Right lung (tissue), 5 donors: ENCODE results near the gene EYS. TPM values are rescaled to one million over a fixed set of nuclear protein-coding genes. Genes with fewer than 3 reads are reported as not detected.
"Not testable (repeated sequence)": the region's sequence is repeated elsewhere in the genome, so short reads cannot be mapped to it uniquely, and the experiment has no call there.

Experiments
- DNase-seq, 2 donors: peaks; one replicate each; pipeline ENCODE4 v3.0.0-alpha.2; 2013
- polyA plus RNA-seq, 5 donors: library from polyadenylated mRNA; unstranded; fragments of 120-200 nt; gene quantifications; one replicate each; pipeline versions ENCODE4 v1.2.1 to v1.2.3, GENCODE V29; 2013; ENCODE audit warnings: inconsistent platforms in 1 of 5, low replicate concordance in 1 of 5; ENCODE audit not compliant: insufficient read length in 5 of 5, insufficient read depth in 1 of 5

The EYS gene
- polyA plus RNA-seq, 5 donors: 0.28 to 0.72 (median 0.54) TPM

DNA sequence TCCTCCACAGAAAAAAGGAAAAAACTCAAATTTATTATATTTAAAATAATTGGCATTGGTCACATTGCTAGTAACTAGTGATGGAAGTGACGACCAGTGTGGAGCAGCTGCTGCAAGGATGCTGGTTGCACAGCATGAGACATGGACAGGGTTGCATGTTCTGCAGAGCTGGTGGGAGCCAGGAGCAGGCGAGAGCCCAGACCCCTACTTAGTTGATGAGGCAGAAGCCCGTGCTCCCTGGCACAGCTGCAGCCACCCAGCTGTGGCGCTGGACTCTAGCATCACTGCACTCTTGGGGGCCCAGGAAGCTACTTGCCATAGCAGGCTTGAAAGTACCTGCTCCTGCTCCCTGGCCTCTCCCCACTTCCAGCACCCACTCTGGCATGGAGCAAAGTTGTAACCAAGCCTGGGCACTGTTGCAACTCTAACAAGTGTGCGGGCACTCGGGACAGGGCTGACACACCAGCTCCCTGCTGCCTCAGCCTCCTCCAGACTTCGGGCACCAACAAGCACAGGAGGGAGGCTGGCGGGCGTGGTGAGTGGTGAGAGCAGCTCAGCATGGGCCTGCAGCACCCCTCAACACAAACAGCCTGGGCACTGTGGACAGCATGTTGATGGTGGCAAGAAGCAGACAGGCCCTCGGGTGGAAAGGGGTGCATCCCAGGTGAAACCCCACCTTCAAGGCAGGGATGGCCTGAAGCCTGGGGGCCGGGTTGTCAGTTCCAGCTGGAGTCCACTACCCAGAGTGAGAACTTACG, 69.6 kb downstream of the EYS start:
- no peak for DNase-seq

DNA sequence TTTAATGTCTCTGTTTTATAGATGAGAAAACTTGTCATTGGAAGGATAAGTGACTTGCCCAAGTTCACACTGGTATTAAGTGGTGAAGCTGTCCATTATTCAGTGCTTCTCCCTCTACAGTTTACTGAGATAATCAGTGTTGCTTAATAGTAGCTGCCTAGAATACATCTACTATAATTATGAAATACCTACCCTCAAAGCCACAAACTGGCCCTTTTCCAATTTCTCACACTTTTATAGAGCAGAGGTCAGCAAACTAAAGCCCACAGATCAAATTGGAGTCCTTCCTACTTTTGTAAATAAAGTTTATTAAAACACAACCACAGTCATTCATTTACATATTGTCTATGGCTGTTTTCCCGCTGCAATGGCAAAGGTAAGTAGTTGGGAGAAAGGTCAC, 73.5 kb downstream of the EYS start:
- no peak for DNase-seq

DNA sequence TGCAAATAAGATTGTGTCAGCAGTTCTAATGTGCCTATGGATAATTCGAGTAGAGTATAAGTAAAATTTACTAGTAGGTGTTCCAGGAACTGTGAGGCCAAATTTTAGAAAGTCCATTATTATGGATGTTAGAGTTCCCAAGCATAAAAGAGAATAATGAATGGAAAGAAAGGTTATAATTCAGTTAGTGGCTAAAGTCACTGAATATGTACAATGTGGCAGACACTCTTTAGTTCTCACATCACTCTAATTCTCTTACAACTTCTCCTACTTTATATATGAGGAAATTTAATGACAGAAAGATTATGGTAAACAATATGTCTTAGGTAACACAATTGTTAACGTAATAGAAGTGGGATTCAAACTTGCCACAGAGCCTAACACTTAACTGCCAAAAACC, 75.3 kb downstream of the EYS start:
- DNase-seq: no peak

DNA sequence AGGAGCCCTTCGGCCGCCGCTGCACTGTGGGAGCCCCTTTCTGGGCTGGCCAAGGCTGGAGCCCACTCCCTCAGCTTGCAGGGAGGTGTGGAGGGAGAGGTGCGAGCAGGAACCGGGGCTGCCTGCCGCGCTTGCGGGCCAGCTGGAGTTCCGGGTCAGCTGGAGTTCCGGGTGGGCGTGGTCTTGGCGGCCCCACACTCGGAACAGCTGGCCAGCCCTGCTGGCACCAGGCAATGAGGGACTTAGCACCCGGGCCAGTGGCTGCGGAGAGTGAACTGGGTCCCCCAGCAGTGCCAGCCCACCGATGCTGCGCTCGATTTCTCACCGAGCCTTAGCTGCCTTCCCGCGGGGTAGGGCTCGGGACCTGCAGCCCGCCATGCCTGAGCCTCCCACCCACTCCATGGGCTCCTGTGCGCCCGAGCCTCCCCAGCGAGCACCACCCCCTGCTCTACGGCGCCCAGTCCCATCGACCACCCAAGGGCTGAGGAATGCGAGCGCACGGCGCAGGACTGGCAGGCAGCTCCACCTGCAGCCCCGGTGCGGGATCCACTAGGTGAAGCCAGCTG, 79.5 kb downstream of the EYS start:
- DNase-seq: not testable (repeated sequence)

DNA sequence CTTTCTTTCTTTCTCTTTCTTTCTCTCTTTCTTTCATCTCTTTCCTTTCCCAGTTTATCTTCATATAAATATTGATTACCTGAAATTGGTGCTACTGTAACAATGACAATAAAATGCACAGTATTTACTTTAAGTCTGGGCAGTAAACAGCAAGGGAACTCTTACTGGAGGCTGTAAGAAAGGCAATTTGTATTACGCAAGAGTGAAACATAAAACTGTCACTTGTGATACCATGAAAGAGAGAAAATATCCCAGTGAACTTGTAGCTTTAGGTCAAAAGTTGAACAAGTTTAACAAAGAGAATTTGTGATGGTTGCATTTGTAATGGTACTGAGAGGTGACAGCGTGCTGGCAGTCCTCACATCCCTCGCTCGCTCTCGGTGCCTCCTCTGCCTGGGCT, 80.0 kb downstream of the EYS start:
- DNase-seq: no peak

DNA sequence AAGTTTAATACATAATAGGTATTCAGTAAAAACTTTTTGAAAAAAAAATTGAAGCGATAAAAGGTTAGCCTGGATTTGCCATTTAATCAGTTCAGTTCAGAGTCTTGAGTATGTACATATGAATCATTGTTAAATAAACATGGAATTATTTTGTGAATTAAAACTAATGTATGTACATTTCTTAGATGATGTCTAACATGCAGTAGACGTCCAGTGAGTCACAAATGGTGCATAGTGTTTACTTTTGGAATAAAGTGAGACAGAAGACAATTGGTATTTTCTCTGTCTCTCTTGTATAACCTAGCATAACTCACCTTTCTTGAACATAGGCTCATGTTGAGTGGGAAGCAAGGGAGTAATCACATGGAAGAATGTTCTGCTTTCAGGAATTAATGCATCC, 83.5 kb downstream of the EYS start:
- no peak for DNase-seq

DNA sequence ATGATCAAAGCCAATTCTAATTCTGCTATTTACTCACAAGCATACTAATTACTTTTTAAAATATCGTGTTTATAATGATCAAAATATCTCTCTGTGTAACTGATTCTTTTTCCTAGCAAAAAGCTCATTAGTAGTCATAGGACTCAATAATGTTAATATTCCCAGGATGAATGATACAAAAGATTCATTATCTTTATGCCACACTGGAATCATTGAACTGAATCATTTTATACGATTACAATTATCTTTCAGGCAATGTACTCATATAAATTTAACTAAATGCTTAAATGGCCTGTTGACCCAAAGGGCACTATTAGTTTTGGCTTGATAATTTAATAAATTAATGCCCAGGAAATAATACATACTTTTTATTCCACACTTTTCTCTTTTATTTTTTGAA, 96.3 kb downstream of the EYS start:
- DNase-seq: no peak

DNA sequence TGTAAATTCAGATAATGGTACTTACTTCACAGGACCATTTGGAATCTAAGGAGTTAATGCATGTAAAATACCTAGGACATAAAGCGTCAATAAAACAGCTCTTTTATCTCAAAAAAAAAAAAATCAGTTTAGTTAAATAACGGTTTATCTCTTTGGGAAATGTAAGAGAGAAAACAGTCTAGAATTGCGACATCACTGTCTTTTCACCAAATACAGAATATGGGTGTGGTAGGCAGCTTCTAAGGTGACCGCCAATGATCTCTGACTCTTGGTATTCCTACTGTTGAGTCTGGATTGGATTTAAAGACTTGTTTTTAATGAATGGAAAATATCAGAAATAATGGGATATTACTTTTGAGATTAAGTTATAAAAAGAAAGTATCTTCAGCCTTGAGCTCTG, 111.5 kb downstream of the EYS start:
- DNase-seq: no peak

DNA sequence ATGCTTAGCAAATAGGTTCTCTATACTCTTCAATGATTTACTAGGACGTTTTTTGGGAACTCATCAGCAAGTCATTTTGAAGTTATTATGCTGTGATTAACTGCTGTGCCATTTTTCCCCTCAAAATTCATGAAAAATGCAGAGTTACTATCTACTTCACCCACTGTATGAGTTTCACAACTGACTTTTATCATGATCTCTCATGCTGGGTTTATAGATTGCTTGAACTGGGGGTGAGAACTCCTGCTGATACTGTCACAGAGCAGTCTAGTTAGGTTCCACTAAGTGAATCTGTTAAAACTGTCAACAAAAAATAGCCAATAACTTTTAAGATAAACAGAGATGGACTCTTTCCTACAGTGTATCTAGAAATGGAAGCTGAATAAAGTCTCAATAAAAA, 136.7 kb downstream of the EYS start:
- no peak for DNase-seq

DNA sequence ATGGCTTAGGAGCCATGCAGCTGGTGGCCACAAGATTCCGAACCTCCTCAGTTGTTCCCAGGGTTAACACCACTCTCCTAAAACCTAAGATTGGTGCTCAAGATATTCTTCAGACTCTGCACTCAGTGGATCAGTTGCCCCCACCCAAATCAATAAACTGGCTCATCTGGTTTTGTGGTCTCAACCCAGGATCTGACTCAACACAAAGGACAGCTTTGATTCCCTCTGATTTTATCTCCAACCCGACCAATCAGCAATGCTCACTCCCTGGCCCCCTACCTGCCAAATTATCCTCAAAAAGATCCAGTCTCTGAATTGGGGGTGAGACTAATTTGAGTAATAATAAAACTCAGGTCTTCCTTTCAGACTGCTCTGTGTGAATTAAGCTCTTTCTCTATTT, 137.5 kb downstream of the EYS start:
- no peak for DNase-seq

DNA sequence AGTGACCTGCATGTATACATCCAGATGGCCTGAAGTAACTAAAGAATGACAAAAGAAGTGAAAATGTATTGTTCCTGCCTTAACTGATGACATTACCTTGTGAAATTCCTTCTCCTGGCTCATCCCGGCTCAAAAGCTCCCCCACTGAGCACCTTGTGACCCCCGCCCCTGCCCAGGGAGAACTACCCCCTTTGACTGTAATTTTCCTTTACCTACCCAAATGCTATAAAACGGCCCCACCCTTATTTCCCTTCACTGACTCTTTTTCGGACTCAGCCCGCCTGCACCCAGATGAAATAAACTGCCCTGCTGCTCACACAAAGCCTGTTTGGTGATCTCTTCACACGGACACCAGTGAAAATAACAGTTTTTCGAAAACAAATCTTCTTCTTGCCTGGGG, 138.0 kb downstream of the EYS start:
- DNase-seq: not testable (repeated sequence)

DNA sequence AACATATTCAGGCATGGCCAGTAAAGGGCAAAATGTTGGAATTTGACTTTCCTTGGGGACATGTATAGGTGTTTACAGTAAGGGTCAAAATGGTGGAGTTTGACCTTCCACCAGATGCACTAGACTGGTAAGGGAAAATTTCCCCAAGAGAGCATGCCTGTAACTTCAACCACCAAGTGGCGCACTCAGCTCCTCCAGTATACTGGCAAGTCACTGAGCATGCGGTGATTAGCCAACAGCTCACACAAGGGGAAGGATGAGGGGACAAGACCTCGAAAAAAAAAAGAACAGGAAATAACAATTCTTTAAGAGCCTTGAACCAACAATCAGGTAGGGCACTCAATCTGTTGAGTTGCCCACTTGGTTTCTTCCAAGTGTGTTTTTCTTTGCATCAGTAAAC, 140.9 kb downstream of the EYS start:
- DNase-seq: no peak

DNA sequence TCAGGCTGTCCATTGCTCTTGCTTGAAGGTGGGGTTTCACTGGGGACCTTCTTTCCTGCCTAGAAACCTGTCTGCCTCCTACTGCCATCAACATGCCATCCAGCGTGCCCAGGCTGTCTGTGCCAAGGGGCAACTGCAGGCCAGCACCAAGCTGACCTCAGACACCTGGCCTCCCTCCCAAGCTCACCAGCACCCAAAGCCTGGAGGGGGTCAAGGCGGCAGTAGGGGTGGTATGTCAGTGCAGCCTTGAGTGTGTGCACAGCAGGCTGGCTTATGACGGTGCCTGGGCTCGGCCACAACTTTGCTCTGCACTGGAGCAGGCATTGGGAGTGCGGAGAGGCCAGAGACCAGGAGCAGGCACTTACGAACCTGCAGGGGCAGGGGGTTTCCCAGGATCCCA, 149.0 kb downstream of the EYS start:
- no peak for DNase-seq

DNA sequence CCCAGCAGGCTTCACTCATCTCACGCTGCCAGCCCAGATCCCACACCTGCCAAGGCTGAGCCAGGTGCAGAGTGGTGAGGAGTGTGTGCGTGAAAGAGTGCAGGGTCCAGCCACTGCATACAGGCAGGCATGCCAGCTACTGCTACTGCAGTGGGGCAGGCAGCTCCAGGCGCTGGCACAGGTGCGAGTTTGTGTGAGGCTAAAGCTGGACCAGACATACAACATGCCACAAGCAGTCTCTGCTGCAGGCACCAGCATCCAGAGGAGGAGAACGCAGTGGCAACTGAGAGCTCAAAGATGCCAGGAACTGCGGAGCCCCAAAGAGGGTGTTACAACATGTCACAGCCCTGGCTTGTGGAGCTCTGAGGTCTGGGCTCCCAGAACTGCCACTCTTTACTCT, 149.8 kb downstream of the EYS start:
- DNase-seq: no peak

DNA sequence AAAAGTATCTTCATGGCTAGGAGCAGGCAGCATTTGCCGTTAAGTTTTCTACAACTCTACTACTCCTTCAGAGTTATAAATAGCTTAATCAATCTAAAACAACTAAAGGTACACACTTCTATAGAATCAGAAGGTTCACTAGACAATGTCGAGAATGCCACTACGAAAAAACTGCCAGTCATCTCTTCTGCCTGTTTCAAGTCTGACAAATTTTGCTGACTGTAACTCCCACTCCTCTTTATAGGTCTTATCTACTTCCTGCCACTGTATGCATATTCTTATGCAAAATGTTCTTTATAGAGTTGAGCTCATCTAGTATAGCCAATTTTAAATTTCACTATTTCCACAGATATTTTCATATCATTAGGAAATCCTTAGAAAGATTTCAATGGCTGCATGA, 160.1 kb downstream of the EYS start:
- DNase-seq: no peak

DNA sequence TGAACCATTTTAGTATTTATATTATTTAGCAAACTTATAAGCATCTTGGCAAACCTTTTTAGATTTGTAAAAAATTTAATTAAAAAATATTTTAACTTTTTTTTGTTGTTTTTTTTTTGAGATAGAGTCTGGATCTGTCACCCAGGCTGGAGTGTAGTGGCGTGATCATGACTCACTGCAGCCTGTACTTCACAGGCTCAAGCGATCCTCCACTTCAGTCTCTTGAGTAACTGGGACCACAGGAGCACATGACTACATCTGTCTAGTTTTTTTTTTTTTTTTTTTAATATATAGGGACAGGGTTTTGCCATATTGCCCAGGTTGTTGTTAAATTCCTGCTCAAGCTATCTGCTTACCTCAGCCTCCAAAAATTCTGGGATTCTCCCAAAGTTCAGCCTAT, 161.1 kb downstream of the EYS start:
- no peak for DNase-seq

DNA sequence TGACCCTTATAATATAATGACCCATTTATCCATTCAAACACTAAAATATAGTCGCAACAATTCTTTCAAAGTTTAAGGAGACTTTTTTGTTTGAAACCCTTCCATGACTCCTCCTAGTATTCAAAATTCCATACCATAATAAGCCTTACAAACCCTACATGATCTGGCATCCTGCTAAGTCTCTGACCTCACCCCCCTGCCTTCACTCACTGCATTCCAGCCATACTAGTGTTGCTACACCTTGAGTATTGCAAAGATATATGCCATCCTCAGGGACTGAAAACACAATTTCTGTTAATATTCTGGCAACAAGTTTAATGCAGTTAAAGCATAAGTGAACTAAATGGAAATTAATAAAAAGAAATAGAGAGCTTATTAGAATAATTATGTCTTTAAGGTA, 168.4 kb downstream of the EYS start:
- no peak for DNase-seq

DNA sequence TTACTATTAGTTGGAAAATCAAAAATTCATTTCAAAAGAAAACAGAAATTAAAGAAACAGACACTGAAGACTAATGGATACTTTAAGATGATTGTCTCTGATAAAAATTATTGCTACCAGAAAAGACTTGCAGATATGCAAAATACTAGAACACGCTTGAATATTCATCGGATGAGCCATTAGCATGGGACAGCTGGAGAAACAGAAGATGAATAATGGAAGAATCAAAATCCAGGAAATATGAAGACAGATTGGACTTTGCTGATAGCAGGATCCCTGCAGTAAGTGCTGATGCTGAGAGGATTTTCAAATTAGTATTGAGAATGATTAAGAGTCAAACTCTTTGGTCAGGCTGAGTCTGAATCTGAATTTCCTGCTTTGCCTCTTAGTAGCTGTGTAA, 169.4 kb downstream of the EYS start:
- DNase-seq: no peak

DNA sequence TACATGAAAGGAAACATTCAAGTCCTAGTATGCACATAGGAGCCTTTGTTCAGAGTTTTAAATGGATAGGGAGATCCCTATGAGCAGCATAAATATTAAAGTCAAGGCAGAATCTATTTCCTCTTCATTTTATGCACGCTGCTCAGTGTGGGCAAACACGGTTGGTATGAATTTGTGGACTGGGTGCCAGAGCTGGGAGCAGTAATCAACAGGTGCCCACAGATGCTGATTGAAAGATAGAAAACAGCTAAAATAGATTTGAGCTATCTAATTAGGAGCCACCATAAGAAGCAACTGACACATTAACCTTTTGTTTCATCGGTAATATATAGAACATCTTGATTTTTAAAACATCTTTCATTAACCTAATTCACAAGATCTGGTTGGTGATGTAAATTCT, 175.5 kb downstream of the EYS start:
- no peak for DNase-seq

DNA sequence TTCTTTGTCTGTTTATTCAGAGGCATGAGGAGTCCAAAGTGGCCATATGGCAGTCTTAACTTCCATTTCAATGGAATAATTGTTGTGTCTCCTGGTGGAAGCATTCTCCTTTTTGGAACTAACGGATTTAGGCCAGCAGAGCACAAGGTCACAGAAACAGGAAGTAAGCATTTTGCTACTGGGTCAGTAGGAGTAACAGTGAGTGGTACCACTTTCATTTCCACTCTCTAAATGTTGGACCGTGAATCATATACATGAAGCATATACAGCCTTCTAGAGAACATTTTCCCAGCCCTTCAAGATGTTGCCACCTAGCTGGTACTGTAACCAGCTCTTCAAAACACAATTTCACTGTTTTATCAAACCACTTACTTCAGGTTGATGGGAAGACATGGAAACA, 182.8 kb downstream of the EYS start:
- no peak for DNase-seq

DNA sequence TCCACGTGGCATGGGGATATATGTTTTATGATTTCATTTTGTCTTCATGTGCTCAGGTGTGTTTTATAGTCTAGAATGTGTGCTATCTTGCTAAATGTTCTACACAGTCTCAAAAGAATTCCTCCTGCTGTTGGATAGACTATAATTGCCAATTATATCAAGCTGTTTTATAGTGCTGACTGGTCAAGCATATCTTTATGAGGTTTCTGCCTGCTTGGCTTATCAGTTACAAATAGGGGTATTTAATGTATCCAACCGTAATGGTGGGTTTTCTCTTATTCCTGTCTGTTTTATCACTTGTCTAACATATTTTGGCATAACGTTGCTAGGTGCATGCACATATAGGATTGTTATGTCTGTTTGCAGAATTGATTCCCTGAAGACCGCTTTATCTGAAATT, 201.3 kb downstream of the EYS start:
- DNase-seq: no peak

DNA sequence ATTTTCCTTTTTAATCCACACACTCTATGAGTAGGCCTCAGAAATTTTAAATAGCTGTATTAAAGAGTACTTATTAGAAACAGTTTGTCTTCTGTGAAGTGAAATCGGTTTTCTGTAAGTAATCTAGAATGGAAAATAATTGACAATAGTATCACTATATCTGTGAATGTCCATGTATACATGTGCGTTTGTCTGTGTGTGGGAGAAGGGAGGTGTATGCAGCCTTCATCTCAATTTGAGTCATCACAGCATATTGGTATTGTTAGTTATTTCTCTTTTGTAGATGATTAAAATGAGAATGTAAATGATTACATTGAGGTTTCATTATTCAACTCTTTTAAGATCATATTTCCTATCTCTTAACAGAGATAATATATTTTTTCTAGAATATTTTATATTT, 206.0 kb downstream of the EYS start:
- DNase-seq: no peak

DNA sequence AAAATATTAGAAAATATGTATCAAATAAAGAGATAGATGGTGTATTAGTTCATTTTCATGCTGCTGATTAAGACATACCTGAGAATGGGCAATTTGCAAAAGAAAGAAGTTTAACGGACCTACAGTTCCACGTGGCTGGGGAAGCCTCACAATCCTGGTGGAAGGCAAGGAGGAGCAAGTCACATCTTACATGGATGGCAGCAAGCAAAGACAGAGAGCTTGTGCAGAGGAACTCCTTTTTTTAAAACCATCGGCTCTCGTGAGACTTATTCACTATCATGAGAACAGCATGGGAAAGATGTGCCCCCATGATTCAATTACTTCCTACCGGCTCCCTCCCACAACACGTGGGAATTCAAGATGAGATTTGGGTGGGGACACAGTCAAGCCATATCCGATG, 223.4 kb downstream of the EYS start:
- DNase-seq: not testable (repeated sequence)

DNA sequence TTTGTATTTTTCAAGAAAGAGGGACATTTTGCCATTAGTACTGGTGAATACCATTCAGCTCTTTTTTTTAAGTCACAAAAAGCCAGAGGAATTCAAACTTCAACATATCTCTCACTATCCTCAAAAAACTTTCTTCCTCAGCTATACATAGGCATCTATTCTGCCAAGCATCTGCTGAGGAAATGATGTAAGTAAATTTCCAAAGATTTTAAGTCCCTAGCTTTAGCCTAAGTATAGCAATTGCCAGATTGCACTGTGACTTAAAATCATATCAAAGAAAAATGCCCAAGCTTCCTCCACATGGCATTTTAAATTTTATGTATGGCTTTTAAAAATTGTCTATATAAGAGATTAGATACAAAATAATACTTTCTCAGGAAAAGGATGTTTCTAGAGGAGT, 237.4 kb downstream of the EYS start:
- no peak for DNase-seq
